ENCODE results near the gene AGTRAP.

AGTRAP gene

GRCh38 chr1:11771481-11772043, 35.6 kb downstream of the AGTRAP start:
- Histone ChIP-seq H3K36me3 (ENCODE audit: insufficient read depth, insufficient read length, low read length) (no peaks in the 10 kb centered on the region), H3K27me3 (ENCODE audit: insufficient read depth, insufficient read length) (no peaks in the 10 kb centered on the region), H3K9ac (ENCODE audit: insufficient read length, low read depth) (no peak overlapping the region), H3K4me1 (ENCODE audit: insufficient read depth, insufficient read length) (peaks cover 11% of the 10 kb centered on the region), H3K9me3 (ENCODE audit: insufficient read depth, low read length) (no peaks in the 10 kb centered on the region), H3K4me3 (ENCODE audit: insufficient read length, low read depth) (no peak overlapping the region)
- TF ChIP-seq ZNF274 (IDR thresholded peaks at IDR 0.05; ENCODE audit: low read depth, low read length) (no peak), SUZ12 (IDR thresholded peaks at IDR 0.05; ENCODE audit: extremely low read depth, insufficient read depth, insufficient read length) (no peak), YY1 (IDR thresholded peaks at IDR 0.05; ENCODE audit: insufficient read depth, insufficient read length) (no peak)
- DNase-seq (ENCODE audit: low read depth, low spot score), result no peak

- DNase-seq (ENCODE audit: low read depth, low spot score), result no peak
- peaks cover 9% of the 10 kb centered on the region for H3K4me1 ChIP-seq (ENCODE audit: insufficient read depth, insufficient read length)
- H3K4me3 ChIP-seq (ENCODE audit: insufficient read length, low read depth), result no peak overlapping the region
- no peak for TF ChIP-seq SUZ12 (IDR thresholded peaks at IDR 0.05; ENCODE audit: extremely low read depth, insufficient read depth, insufficient read length)
- no peak for TF ChIP-seq YY1 (IDR thresholded peaks at IDR 0.05; ENCODE audit: insufficient read depth, insufficient read length)
- TF ChIP-seq ZNF274 (IDR thresholded peaks at IDR 0.05; ENCODE audit: low read depth, low read length), result no peak
- no peaks in the 10 kb centered on the region for H3K9me3 ChIP-seq (ENCODE audit: insufficient read depth, low read length)
- no peaks in the 10 kb centered on the region for H3K27me3 ChIP-seq (ENCODE audit: insufficient read depth, insufficient read length)
- no peak overlapping the region for H3K9ac ChIP-seq (ENCODE audit: insufficient read length, low read depth)
- H3K36me3 ChIP-seq (ENCODE audit: insufficient read depth, insufficient read length, low read length), result no peaks in the 10 kb centered on the region
Measured at GRCh38 chr1:11772458-11772857, 36.5 kb downstream of the AGTRAP start.

- peaks cover 6% of the 10 kb centered on the region for H3K4me1 ChIP-seq (ENCODE audit: insufficient read depth, insufficient read length)
- TF ChIP-seq SUZ12 (IDR thresholded peaks at IDR 0.05; ENCODE audit: extremely low read depth, insufficient read depth, insufficient read length) (no peak), ZNF274 (IDR thresholded peaks at IDR 0.05; ENCODE audit: low read depth, low read length) (no peak), YY1 (IDR thresholded peaks at IDR 0.05; ENCODE audit: insufficient read depth, insufficient read length) (no peak)
Measured at GRCh38 chr1:11774753-11775152, 38.8 kb downstream of the AGTRAP start.

GRCh38 chr1:11777658-11778322, 41.9 kb downstream of the AGTRAP start:
- Histone ChIP-seq H3K27me3 (ENCODE audit: insufficient read depth, insufficient read length) (no peaks in the 10 kb centered on the region), H3K9ac (ENCODE audit: insufficient read length, low read depth) (no peak overlapping the region)
- TF ChIP-seq YY1 (IDR thresholded peaks at IDR 0.05; ENCODE audit: insufficient read depth, insufficient read length) (no peak), ZNF274 (IDR thresholded peaks at IDR 0.05; ENCODE audit: low read depth, low read length) (no peak), SUZ12 (IDR thresholded peaks at IDR 0.05; ENCODE audit: extremely low read depth, insufficient read depth, insufficient read length) (no peak)

More at GRCh38 chr1:11774753-11775152, 38.8 kb downstream of the AGTRAP start:
- no peaks in the 10 kb centered on the region for H3K36me3 ChIP-seq (ENCODE audit: insufficient read depth, insufficient read length, low read length)
- no peak for DNase-seq (ENCODE audit: low read depth, low spot score)
- no peak overlapping the region for H3K9ac ChIP-seq (ENCODE audit: insufficient read length, low read depth)
- no peak overlapping the region for H3K4me3 ChIP-seq (ENCODE audit: insufficient read length, low read depth)
- no peaks in the 10 kb centered on the region for H3K9me3 ChIP-seq (ENCODE audit: insufficient read depth, low read length)
- no peaks in the 10 kb centered on the region for H3K27me3 ChIP-seq (ENCODE audit: insufficient read depth, insufficient read length)

GRCh38 chr1:11778336-11778735, 42.4 kb downstream of the AGTRAP start:
- no peaks in the 10 kb centered on the region for H3K36me3 ChIP-seq (ENCODE audit: insufficient read depth, insufficient read length, low read length)
- no peaks in the 10 kb centered on the region for H3K9me3 ChIP-seq (ENCODE audit: insufficient read depth, low read length)
- DNase-seq (ENCODE audit: low read depth, low spot score), result no peak
- TF ChIP-seq YY1 (IDR thresholded peaks at IDR 0.05; ENCODE audit: insufficient read depth, insufficient read length) (no peak), SUZ12 (IDR thresholded peaks at IDR 0.05; ENCODE audit: extremely low read depth, insufficient read depth, insufficient read length) (no peak), ZNF274 (IDR thresholded peaks at IDR 0.05; ENCODE audit: low read depth, low read length) (no peak)
- H3K9ac ChIP-seq (ENCODE audit: insufficient read length, low read depth), result no peak overlapping the region
- H3K27me3 ChIP-seq (ENCODE audit: insufficient read depth, insufficient read length), result no peaks in the 10 kb centered on the region
- peaks cover 3% of the 10 kb centered on the region for H3K4me1 ChIP-seq (ENCODE audit: insufficient read depth, insufficient read length)
- H3K4me3 ChIP-seq (ENCODE audit: insufficient read length, low read depth), result no peak overlapping the region

More at GRCh38 chr1:11777658-11778322, 41.9 kb downstream of the AGTRAP start:
- peaks cover 3% of the 10 kb centered on the region for H3K4me1 ChIP-seq (ENCODE audit: insufficient read depth, insufficient read length)
- DNase-seq (ENCODE audit: low read depth, low spot score), result no peak
- no peak overlapping the region for H3K4me3 ChIP-seq (ENCODE audit: insufficient read length, low read depth)
- no peaks in the 10 kb centered on the region for H3K36me3 ChIP-seq (ENCODE audit: insufficient read depth, insufficient read length, low read length)
- H3K9me3 ChIP-seq (ENCODE audit: insufficient read depth, low read length), result no peaks in the 10 kb centered on the region

- no peak for DNase-seq (ENCODE audit: low read depth, low spot score)
- Histone ChIP-seq H3K9me3 (ENCODE audit: insufficient read depth, low read length) (no peaks in the 10 kb centered on the region), H3K27me3 (ENCODE audit: insufficient read depth, insufficient read length) (no peaks in the 10 kb centered on the region), H3K4me1 (ENCODE audit: insufficient read depth, insufficient read length) (peaks cover 3% of the 10 kb centered on the region), H3K9ac (ENCODE audit: insufficient read length, low read depth) (no peak overlapping the region), H3K4me3 (ENCODE audit: insufficient read length, low read depth) (no peak overlapping the region), H3K36me3 (ENCODE audit: insufficient read depth, insufficient read length, low read length) (no peaks in the 10 kb centered on the region)
- no peak for TF ChIP-seq YY1 (IDR thresholded peaks at IDR 0.05; ENCODE audit: insufficient read depth, insufficient read length)
- TF ChIP-seq SUZ12 (IDR thresholded peaks at IDR 0.05; ENCODE audit: extremely low read depth, insufficient read depth, insufficient read length), result no peak
- no peak for TF ChIP-seq ZNF274 (IDR thresholded peaks at IDR 0.05; ENCODE audit: low read depth, low read length)
Measured at GRCh38 chr1:11778844-11779623, 43.1 kb downstream of the AGTRAP start.
